Activated CD8-positive, alpha-beta memory T cell treated with anti-CD3 and anti-CD28 coated beads for 4 hours (primary cell): ENCODE results near the gene CPA2.
"Not testable (repeated sequence)": the region's sequence is repeated elsewhere in the genome, so short reads cannot be mapped to it uniquely, and the experiment has no call there.

Experiments
- DNase-seq, 2 donors: peaks; one replicate each; pipeline ENCODE4 v3.0.0-alpha.2; 2020; ENCODE audit warnings: low read depth in 2 of 2

The CPA2 gene

DNA sequence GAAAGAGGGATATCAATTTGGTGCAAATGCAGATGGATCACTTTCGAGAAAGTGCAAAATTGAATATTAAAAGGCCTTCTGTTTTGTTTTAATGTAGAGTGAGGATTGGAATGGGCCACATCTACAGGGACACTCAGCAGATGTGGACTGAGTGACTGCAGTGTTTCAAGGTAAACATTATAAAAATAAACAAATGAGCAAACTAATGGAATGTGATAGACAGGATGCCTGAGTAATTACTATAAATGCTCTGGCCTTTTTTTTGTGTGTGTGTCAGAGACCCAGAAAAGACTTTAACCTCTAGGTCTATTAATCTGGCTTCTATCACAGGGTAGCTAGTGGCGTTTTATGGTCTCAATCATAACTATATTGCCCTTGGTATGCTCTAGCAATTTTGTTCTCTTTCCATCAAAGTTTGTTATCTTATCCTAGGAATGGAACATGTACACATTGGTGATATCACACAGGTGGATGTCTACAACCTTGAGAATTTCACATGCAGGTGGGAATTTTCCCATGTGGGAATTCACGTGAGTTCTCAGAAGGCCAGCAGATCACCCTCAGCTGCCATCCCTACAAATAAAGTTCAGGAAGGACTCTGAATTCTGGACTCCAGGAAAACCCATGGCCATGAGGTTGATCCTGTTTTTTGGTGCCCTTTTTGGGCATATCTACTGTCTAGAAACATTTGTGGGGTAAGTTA, at the start of gene CPA2:
TSS of gene CPA2 (plus strand) at position 606 of the 703 bp plus-strand sequence. CDS start at position 625, 19 bp downstream.
- no peak for DNase-seq

DNA sequence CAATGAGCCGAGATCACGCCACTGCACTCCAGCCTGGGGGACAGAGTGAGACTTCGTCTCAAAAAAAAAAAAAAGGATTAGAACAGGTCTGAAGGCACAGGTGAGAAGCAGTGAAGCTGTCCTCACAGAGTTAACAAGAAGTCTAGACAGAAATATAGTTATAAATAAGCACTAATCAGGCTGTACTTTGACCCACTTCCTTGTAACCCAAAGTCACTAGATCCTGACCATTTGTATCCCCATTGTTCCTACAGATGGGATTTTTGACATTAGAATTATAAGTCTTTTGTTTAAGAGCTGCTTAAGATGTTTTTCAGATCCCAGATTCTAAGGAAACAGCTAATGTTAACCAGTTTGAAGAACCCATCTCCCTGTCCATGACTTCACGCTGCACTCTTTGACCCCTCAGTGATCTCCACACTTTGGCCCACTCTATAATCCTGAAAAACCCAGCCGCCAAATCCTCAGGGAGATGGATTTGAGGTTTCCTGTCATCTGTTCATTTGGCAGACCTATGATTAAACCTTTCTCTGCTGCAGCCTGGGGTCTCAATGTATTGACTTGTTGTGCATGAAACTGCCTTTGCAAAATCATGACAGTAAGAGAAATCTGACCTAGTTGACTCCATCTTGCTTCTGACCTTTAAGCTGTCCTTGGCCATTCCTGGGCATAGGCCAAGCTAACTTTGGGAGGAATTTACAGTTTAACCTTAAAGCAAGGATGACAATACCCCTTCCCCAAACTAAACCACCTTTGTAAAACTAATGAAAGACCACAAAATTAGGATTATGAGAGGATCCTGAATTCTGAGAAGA, 47.6 kb upstream of the CPA2 start:
- no peak for DNase-seq

DNA sequence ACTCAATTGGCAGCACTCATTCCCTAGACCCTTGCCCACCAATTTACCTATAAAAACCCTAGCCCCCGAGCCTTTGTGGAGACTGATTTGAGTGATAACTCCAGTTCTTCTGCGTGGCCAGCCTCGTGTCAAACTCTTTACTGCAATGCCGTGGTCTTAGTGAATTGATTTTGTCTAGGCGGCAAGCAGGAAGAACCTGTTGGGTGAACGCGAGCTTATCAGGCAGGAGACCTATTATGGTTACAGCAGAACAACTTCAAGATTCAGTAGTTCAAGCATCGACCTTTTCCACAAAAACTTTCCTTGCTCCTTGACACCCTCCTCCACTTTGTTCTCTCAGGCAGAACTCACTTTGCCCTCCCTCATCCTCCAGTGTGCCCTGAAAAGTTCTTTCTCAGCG, 46.8 kb upstream of the CPA2 start:
- no peak for DNase-seq

DNA sequence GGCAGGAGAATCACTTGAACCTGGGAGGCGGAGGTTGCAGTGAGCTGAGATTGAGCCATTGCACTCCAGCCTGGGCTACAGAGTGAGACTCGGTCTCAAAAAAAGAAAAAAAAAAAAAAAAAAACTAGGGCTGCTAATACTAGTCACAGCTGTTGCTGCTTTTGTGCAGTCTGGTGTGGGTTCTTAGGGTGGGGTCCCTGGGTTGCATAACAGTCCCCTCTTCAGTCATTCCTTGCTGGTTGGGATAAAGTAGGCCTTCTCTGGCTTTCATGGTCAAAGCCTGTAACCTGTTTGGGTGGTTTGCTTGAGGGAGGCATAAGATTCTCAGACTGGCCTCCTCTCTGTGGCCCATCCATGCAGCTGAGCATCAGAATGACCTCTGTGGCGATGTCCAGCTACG, 44.9 kb upstream of the CPA2 start:
- DNase-seq, result no peak

DNA sequence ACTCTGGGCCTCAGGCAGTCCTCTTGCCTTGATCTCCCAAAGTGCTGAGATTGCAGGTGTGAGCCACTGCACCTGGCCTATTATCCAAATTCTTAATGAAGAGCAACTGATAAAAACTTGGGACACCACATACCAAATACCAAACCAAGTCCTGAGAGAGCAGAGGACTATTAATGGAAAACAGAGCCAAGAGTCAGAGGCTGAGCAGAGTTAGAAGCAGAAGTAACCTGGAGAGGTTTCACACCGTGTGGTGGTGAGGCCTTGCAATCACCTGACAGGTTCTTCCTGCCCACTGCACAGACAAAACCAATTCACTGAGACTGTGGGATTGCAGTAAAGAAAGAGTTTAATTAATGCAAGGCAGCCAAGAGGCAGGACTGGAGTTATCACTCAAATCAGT, 43.0 kb upstream of the CPA2 start:
- DNase-seq, result no peak

DNA sequence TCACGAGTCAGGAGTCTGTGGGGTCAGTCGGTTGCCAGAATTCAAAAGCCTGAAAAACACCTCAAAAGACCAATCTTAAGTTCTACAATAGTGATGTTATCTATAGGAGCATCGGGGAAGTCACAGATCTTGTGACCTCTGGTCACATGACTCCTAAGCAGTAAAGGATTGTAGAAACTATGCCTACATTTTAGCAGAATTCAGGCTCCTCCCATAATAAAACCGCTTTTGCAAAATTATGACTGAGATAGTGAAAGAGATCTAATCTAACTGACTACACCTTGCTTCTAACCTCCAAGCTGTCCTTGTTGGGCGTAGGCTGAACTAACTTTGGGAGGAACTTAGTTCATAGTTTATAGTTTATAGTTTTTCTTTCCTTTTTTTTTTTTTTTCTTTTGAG, 42.5 kb upstream of the CPA2 start:
- no peak for DNase-seq

DNA sequence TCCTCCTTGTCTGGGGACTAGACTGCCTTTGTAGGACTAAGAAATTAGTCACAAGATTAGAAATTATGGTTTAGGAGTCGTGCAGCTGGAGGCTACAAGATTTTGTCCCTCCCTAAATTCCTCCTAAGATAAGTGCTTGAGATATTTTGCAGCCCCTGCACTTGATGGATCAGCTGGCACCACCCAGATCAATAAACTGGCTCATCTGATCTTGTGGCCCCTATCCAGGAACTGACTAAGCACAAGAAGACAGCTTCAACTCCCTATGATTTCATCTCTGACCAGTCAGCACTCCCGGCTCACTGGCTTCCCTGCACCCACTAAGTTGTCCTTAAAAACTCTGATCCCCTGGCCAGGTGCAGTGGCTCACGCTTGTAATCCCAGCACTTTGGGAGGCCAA, 41.7 kb upstream of the CPA2 start:
- not testable (repeated sequence) for DNase-seq

DNA sequence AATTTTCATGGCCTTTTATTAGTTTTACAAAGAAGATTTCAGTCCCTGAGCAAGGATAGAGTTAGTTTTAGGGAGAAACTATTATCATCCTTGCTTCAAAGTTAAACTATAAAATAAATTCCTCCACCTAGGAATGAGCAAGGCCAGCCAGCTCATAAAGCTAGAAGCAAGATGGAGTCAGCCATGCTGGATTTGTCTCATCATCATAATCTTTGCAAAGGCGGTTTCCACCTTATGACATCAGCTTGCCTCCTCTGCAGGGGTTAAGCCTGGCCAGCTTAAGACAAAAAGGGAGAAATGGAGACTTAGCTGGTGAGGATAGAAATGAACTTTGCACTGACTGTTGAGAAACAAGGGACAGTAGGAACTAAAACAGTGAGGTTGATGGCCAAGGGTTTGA, 40.3 kb upstream of the CPA2 start:
- DNase-seq, result no peak

DNA sequence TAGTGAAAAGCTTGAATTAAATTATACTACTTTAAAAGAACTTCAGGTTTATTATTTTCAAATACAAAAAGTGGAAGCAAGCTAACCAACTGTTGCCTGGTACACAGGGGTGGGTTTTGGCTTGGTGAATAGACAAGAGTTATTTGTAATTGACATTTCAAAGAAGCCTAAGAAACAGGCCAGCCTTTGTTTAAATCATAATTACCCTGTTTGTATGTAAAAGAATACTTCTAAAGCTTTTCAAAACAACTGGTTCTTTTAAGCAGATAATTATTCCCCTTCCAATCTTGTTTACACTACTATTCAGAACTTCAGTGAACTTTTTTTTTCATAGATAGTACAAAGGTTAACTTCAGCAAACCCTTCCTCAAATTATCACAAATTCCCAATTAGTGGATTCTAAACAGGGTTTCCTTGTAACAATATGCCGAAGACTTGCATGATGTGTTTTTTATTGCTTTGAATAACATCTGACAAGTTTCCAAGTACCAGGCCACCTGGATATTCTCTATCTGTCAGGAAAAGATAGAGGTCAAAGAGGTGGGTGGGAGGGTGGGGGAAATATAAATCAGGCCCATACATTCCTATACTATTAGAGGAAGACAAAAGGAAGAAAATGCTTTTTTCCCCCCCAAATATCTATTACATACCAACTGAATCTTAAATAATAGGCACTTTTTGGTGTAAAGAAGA, 38.6 kb upstream of the CPA2 start:
- DNase-seq, result no peak

DNA sequence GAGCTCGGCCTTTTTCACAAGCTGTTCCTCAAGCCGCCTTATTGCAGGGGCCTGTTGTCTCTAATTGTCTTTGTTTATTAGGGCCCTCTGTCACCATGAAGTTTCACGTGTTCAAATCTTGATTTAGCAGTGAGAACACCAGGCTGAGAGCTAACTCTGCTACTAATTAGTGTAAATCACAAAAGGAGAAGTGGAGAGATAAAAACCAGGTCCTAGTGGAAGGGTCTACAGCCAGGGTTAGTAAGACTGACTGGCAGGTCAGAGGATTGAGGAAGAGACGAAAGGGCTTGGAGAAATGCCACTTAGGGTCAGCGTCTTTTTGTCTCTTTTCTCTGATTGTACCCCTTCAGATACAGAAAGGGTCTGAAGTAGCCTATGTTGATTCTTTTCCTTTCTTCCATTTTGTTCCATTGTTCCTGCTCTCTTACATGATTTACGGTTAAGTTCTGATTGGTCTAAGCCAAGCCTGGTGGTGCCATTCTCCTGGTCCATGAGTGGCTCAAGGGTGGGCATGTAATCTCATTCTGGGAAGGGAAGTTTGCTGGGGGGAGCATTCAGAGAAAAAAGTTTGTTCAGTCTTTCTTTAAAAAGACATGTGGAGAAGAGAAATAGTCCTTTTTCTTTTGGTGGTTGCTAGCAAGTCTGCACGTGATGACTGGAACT, 37.7 kb upstream of the CPA2 start:
- no peak for DNase-seq

DNA sequence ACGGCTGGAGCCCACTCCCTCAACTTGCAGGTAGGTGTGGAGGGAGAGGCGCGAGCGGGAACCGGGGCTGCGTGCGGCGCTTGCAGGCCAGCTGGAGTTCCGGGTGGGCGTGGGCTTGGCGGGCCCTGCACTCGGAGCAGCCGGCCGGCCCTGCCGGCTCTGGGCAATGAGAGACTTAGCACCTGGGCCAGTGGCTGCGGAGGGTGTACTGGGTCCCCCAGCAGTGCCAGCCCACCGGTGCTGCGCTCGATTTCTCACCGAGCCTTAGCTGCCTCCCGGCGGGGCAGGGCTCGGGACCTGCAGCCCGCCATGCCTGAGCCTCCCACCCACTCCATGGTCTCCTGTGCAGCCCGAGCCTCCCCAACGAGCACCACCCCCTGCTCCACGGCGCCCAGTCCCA, 36.7 kb upstream of the CPA2 start:
- DNase-seq, result not testable (repeated sequence)

DNA sequence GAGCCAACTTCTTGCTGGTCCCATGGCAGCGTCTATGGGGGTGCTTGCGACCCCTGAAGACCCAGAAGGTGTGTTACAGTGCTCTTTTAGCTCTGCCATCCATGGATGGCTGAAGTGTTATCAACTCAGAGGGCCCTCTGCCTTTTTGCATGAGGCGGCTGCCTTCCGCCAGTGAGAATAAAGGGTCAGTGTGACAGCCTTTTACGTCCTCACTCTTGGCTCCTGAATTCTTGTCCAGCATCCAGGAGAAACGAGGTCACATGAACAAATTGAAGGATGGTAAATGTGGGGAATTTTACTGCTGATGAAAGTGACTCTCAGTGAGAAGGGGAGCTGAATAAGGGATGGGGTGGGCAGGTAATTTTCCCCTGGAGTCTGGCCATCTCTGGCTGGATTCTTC, 34.9 kb upstream of the CPA2 start:
- DNase-seq, result no peak

DNA sequence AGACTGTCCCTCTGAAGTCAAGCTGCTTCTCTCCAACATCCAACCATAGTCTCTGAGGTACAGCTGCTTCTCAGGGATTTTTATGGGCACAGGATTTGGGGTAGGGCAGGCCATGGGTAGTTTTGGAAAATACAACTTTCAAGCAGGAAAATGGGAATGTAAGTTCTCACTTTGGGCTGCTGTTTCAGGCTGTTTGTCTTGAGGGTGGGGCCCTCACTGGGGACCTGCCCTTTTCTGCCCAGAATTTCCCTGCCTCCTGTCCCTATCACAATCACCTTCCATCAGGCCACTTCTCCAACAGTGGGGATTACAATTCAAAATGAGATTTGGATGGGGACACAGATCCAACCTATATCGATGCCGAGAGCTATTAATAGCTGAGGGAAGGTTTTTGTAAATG, 34.5 kb upstream of the CPA2 start:
- no peak for DNase-seq

DNA sequence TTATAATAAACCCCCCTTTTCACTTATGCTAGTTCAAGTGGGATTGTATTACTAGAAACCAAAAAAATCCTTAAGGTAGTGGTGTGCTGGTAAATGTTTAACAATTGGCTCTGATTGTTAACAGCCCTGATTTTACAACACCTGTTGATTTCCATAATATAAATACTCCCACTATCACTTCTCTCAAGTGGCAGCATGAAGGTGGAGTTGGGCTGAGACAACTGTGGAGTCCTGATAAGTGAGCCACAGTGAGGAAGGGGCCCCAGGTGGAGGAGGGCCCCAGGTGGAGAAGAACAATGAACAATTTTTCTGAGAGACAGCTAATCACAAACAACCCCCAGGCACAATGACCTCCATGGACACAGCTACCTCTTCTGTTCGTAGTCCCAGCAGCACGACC, 32.6 kb upstream of the CPA2 start:
- DNase-seq, result no peak

DNA sequence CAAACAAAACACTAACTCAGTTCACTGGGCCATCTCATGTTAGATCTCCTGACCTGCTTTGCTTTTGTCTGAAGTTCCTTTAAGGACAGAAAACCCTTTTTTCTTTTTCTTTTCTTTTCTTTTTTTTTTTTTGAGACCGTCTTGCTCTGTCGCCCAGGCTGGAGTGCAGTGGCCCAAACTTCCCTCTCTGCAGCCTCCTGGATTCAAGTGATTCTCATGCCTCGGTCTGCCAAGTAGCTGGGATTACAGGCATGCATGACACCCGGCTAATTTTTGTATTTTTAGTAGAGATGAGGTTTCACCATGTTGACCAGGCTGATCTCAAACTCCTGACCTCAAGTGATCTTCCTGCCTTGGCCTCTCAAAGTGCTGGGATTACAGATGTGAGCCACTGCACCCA, 30.3 kb upstream of the CPA2 start:
- not testable (repeated sequence) for DNase-seq

DNA sequence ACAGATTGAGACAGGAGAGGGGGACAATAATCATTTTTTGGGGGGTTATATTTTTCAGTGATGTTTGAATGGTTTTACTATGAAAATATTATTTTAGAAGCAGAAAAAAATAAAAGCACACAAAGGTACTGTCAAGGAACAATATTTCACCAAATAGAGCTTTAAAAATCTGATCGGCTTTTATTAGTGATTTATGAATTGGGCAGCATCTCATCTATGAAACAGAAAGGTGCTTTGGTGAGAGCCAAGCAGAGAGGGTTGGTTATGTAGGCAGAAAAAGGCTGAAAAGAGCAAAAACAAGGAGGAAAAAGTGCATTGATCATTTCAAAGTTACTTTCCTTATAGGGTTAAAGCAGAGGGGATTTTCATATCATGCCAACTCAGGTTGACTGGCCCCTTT, 26.4 kb upstream of the CPA2 start:
- no peak for DNase-seq

DNA sequence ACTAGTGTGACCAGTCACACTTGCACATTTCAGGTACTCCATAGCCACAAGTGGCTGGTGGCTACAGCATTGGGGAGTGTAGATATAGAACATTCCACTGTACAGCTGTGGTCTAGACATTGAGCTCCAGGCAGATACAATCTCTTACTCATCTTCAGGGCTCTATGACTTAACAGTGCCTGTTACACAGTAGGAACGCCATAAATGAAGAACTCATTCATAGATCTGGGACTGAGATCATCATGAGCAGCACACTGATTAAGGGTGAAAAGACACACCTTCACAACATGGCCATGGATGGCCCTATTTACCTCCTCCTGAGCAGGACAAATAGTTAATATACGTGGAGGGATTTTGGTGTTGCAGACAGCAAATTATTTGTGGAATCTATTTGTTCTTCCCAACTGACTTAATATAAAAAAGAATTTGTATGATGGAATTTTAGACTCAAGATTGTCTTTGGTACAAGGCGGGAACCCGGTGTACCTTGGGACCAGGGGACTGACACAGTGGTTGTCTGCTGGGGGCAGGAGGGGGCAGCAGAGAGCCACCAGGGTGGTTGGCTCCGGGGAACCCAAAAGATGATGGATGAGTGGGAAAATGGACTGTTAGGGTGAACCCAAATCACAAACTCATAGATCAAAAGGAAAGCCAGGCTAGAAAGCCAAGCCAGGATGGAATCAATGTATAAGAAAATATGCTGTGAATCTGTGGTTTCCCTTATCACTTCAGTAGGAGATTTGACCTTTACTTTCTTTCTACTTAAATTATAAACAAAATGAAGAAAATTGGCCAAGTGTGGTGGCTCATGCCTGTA, 24.3 kb upstream of the CPA2 start:
- DNase-seq, result peak; percentile 27 to 30

DNA sequence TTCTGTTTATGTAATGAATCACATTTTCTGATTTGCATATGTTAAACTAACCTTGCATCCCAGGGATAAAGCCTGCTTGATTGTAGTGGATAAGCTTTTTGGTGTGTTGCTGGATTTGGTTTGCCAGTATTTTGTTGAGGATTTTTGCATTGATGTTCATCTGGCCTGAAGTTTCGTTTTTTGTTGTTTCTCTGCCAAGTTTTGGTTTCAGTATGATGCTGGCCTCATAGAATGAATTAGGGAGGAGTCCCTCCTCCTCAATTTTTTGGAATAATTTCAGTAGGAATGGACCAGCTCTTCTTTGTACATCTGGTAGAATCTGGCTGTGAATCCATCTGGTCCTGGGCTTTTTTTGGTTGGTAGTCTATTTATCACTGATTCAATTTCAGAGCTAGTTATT, 23.2 kb upstream of the CPA2 start:
- DNase-seq, result not testable (repeated sequence)

DNA sequence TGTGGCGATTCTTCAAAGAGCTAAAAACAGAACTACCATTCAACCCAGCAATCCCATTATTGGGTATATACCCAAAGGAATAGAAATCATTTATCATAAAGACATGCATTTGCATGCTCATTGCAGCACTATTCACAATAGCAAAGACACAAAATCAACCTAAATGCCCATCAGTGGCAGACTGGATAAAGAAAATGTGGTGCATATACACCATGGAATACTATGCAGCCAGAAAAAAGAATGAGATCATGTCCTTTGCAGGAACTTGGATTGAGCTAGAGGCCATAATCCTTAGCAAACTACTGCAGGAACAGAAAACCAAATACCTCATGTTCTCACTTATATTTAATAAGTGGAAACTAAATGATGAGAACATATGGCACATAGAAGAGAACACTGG, 20.2 kb upstream of the CPA2 start:
- not testable (repeated sequence) for DNase-seq

DNA sequence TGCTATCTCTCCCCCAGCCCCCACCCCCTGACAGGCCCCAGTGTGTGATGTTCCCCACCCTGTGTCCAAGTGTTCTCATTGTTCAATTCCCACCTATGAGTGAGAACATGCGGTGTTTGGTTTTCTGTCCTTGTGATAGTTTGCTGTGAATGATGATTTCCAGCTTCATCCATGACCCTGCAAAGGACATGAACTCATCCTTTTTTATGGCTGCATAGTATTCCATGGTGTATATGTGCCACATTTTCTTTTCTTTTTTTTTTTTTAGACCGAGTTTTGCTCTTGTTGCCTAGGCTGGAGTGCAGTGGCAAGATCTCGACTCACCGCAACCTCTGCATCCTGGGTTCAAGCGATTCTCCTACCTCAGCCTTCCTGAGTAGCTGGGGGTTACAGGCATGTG, 17.8 kb upstream of the CPA2 start:
- not testable (repeated sequence) for DNase-seq

DNA sequence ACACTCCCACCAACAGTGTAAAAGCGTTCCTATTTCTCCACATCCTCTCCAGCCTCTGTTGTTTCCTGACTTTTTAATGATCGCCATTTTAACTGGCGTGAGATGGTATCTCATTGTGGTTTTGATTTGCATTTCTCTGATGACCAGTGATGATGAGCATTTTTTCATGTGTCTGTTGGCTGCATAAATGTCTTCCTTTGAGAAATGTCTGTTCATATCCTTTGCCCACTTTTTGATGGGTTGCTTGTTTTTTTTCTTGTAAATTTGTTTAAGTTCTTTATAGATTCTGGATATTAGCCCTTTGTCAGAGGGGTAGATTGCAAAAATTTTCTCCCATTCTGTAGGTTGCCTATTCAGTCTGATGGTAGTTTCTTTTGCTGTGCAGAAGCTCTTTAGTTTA, 17.0 kb upstream of the CPA2 start:
- DNase-seq, result not testable (repeated sequence)
